HG03045 (cell line): Measurements from ENCODE around the gene CRYBG2.
"Not testable (repeated sequence)": the region's sequence is repeated elsewhere in the genome, so short reads cannot be mapped to it uniquely, and the experiment has no call there.

Experiments
- ATAC-seq: cut with Tn5 transposase; IDR thresholded peaks from one replicate; pipeline ENCODE4 v1.9.1; 2021; ENCODE audit warnings: mild to moderate bottlenecking, moderate library complexity; ENCODE audit not compliant: unreplicated experiment

Gene CRYBG2

DNA sequence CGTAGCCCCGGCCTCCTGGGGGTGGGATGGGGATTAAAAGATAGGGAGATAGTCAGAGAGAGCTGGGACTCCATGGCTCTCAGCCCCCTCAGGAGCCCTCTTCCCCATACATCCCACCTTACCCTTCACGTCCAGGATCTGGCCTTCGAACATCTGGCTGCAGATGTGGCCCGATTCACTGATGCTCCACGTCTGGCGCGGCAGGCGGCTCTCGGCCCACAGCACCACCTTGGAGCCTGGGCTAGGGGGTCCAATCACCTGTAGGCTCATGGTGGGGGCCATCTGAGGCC, 31.9 kb downstream of the CRYBG2 start:
- ATAC-seq = no peak

DNA sequence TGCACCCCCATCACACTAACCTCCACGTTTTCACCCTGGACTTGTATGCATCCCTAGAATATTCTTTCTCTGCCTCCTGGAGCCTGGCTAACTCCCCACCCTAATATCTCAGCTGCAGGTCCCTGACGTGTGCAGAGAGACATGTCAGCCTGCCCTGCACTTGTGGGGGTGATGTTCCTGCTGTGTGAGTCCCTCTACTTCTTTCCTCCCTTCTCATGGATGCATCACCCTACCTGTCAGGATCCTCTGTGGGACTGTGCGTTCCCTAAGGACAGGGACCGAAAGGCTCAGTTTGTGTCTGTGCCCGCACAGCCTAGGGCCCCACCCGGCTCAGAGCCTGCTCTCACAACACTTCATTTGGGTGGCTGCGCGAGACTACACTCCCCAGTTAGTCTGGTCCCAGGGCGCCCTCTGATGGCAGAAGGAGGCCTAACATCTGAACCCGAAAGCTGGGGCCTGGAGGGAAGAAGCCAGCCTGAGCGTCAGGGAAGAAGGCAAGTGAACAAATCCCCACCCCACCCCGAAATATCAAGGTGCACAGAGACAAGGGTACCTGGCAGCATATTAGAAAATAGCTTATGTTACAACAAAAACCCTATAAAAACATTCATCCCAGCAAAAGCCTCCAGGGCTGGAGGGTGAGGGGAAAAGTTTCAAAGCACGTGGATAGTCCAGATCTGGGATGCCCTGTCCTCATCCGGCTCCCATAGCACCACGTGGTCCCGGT, 32.5 kb downstream of the CRYBG2 start:
- peak; percentile 46 for ATAC-seq

DNA sequence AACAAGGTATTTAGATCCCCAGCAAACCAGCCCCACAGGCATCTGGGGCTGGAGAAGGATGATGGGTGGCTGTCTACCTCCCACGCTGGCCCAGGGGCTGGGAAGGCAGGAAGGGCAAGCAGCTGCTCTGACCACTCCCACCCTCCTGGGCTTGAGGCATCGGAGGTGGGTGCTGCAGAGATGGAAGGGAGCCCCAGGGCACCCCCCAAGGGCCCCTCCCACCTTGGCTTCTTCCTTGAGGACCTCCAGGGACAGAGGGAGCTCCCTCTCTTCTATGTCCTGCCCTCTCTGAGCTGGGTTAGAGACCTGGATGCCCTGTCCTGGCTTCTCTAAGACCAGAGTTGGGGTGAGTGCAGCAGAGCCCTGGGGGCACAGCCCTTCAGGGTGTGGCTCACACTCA, 33.0 kb downstream of the CRYBG2 start:
- no peak for ATAC-seq

DNA sequence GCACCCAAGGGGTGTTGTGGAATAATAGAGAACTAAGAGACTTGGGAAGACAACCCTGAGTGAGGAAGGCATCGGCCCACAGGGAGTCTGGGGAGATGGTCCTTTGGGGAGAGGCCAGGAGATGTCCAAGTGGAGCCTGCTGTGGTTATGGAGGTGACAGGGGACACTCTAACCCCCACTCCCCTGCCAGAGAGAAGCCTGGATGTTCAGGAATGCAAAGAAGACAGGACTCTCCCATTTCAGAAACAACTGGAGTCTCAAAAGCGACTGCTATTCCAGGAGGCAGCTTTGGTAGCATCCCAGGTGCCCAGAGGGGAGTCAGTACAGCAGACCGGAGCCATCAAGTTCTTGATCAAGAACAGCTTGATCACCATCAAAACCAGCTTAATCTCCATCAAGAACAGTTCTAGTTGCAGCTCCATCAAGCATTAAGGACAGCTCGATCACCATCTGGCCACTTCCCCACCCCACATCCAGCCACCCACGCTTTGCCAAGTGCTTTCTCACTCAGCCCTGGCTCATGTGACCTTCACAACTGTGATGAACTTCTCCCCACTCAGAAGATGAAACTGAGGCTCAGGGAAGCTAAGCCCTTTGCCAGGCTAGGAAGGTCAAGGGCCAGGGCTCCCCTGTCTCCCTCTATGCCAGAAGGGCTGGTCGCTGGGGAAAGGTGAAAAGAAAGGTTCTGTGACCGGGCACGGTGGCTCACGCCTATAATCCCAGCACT, 35.4 kb downstream of the CRYBG2 start:
- no peak for ATAC-seq

DNA sequence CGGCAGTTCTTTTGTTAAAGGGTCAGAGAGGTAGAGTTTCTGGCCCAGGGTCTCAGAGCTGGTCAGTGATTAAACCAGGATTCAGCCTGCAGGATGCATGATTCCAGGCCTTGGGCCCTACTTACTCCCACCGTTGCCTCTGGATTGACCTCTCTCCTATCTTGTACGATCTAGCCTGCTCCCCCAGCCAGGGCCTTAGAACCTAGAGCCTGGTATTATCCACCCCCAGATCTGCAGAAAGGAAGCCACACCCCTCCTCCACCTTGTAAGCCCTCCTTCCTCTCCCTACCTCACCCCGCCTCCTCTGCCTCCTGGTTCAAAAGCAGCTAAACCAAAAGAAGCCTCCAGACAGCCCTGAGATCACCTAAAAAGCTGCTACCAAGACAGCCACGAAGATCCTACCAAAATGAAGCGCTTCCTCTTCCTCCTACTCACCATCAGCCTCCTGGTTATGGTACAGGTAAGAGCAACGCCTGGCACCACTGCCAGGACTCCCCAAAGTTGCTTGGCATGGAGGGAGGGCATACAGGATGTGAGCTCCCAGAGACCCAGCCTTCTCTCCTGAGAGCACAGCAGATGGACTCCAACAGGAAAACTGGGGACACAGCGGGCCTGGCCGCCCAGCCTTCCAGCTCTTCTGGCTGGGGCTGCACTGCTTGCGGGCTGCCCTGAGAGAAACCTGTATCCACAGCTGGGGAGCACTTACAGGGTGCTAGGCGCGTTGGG, 36.2 kb downstream of the CRYBG2 start, which contains the start of gene CD52:
Gene CD52, plus strand, starts transcription at position 347 of the 726 bp plus-strand sequence. Its CDS starts 60 bp downstream, at position 407.
- peak; percentile 37 for ATAC-seq

DNA sequence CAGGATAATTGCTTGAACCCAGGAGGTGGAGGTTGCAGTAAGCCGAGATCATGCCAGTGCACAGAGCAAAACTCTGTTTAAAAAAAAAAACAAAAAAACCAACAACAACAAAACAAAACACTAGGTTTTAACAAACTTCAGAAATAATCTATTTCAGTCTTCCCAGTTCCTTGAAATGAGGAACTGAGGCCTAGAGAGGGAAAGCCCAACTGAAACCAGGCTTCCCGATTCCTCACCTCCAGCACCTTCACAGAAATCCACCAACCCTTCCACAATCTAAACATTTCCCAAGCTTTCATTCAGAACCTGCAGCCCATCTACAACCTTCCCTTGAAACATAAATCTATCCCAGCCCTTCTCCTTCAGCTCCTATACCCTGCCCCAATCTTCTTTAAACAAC, 36.8 kb downstream of the CRYBG2 start:
- ATAC-seq = no peak

DNA sequence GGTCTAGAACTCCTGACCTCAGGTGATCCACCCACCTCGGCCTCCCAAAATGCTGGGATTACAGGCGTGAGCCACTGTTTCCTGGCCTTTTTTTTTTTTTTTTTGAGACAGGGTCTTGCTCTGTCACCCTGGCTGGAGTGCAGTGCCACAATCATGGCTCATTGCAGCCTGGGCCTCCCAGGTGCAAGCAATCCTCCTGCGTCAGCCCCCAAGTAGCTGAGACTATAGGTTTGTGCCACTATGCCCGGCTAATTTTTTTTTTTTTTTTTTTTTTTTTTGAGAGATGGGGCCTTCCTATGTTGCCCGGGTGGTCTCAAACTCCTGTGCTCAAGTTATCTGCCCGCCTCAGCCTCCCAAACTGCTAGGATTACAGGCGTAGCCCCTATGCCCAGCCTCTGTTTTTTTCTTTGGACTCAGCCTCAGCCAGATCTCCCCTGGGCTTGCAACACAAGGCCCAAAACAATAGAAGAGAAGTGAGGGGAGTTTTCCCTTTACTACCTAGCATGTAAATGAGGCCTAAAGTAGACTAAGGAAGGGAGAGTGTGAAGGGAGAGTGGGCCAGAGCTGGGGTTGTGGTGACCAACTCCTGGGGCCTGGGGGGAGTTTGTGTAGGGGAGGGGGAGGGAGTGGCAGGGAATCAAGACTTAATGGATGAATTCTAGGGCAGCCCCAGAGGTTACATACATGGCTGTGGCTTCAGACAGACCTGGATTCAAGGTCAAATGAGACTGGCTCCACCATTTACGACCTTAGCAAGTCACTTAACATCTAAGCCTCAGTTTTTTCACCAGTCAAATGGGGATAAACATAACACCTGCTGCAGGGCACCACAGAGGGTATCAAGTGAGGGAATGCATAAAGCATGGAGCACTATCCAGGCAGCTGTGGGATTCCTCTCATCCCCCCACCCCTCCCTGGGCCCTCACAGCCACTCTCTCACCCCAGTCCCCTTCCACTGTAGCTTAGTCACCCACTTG, 37.8 kb downstream of the CRYBG2 start:
- no peak for ATAC-seq

DNA sequence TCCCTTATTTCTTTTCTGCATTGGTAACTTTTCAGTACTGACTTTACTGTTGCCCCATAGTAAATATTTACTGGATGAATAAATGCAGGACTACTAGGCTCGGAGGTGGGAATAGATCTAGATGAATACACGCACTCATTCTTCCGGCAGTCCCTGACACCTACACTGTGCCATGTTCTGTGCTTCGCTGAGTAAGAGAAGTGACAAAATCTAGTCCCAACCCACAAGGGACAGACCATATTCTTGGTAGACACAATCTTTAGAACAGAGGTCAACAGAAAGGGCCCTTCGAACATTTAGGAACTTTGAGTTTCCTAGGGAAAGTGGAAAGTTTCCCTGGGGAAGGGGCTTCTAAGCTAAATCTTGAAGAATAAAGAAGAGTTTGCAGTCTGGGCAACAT, 39.4 kb downstream of the CRYBG2 start:
- no peak for ATAC-seq

DNA sequence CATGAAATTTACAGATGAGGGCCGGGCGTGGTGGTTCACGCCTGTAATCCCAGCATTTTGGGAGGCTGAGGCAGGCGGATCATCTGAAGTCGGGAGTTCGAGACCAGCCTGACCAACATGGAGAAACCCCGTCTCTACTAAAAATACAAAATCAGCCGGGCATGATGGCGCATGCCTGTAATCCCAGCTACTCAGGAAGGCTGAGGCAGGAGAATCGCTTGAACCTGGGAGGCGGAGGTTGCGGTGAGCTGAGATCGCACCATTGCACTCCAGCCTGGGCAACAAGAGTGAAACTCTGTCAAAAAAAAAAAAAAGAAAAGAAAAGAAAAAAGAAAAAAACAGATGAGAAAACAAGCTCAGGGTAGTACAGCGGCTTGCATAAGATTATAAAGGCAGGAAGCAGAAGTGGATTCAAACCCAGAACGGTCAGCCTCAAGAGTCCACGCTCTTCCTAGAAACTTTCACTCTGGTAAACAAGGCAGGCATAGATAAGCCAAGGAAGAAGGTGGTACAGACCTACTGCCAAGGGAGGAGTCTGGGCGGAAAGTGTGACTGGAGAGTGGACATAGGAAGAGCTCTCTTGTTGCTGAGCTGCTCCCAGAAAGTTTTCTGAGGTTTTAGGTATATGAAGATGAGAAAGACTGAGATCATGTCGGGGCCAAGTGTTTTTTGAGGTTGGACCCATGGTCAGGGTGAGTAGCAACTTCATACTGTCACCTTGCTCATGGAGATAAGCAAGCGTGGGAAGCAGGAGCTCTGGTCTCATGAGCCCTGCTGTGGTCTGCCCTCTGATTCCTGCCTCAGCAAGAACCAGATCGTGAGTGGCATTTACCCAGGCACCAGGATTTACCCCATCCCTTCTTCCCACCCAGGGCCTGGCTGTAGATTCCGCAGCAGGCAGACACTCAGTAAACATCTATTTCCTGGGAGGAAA, 45.7 kb downstream of the CRYBG2 start:
- not testable (repeated sequence) for ATAC-seq

DNA sequence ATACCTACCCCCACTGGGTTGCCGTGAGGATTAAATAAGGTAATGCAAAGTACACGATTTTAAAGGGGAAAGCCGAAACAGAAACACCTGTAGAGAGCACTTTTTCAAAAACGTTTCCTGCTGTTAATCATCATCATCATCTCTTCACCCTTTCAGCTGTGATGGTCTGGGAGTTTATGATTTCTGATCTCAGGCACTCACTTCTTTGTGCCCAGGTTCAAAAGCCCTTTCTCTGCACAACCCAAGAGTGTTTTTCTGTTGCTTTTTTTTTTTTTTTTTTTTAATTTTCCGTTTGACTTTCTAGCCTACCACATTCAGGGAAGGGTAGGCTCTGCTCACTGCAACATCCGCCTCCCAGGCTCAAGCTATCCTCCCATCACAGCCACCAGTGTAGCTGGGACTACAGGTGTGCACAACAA, 46.6 kb downstream of the CRYBG2 start:
- no peak for ATAC-seq

DNA sequence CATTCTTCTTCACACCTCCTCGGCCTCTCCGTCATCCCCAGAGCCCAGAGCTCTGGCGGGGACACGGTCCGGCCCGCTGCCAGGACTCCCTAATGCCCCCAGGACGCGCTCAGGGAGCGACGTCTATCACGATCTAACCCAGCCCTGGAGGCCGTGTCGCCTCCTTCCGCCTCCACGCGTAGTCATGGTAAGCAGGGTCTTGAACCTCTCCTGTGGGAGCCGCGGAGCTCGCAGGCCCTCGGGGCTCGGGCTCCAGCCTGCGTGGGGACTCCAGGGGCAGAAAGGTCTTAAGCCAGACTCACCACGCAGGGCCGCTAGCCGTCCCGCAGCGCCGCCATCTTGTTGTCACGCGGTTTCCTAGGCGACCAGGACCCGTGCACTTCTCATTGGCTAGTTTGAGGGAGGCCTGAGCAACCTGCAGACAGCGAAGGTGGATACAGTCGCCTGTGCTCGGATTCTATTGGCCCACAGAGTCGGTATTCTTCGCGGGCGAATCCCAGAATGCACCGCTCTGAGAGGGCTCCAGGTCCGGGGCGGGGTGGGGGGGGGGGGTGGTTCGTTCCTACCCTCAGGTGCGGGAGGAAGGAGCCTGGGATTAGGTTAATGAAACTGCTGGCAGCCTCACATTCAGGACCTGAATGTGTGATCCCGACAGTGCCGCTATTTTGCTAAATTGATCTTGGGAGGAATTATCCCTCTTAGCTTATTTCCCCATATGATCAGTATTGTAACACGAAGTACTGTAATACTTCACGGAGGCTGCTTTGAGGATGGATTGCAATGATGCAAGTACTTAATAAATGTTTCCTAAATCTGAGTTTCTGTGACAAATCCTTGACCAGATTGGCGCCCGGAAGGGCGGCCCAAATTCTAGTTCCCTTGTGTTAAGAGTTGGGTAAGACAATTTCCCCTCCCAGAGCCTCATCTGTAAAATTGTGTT, 47.4 kb downstream of the CRYBG2 start, which contains the start of gene UBXN11:
Gene UBXN11, minus strand, starts transcription at position 347 of the 940 bp plus-strand sequence. CDS start 3,753 bp downstream, outside the sequence.
- ATAC-seq = peak; percentile 97

DNA sequence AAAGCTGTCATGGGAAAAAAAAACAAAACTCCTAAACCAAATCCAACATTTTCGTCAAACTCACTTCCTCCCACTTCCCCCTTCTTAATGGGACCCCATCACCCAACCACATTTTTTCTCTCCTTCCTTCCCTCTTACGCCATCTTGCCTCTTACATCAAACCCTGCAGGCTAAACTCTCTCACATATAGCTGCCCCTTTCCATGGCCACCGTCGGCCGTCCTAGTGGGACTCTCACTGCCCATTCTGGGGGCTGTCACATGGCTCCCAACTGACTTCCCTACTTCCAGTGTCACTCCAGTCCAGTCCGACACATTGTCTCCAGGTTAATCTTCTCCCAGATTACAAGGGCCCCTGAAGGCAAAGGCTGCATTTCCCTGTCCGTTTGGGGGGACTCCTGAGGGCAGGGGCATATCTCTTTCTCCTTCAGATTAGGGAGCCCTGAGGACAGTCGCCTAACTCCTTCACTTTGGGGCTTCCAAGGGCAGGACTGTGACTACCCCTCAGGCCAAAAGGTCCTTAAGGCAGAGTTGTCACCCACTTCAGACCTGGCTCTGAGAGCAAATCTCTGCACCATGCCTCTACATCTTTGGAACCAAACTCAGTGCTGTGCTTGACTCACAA, 48.2 kb downstream of the CRYBG2 start:
- no peak for ATAC-seq

DNA sequence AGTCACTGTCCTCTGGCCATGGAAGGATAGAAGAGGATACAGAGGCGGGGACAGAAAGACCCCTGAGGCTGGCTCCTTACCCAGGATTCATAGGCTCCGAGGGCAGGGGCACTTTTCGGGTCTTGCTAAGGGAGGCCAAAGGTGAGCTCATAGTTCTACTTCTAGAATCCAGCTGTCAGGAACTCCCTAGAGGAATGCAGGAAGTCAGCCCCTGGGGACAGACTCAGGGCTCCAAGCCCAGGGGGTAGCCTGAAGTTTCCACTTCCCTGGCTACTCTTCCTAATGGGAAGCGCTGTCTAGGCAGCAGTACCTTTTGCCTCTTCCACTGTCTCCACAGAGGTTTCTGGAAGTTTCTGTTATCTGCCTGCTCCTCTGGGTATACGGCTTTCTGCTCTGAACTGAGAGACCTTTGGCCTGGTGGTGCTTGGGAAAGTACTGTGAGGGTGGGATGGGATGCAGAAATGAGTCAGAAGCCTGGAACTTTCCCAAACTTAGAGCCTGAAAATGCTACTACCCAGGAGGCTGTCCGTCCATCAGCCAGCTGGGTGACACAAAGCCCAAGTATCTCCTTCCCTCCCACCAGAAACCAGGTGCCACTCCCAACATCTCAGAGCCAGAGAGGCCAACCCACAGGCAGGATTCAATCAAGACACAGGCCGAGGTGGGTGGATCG, 51.1 kb downstream of the CRYBG2 start:
- ATAC-seq = no peak

DNA sequence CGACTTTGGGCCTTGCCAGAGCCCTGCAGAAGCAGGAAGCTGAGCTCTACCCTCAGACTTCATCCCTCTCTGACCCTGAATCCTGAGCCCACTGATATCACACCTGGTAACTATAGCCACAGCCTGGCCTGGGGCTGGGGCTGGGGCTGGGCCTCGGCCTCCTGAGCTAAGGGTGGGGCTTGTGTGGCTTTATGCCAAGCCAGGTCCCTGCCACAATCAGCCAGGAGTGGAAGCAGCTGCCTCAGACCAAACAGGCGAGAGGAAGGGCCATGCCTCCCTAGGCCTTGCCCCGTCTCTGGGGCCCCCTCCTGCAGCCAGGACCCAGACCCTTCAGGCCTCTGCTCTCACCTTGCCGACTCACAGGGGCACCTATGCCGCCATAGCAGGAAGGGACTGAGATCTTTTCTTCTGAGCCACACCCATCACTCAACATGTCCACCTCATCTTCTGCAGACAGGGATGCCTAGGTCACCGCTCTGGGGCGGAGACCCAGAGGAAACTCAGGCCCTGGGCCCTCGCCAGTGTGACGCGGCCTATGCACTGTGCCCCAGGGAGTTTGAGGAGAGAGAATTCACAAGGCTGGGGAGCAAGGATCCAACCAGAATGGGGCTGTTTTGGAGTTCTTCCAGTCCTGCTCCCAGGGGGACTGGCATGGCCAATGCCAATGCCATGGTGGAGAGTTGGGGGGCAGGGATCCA, 53.2 kb downstream of the CRYBG2 start:
- ATAC-seq = no peak

DNA sequence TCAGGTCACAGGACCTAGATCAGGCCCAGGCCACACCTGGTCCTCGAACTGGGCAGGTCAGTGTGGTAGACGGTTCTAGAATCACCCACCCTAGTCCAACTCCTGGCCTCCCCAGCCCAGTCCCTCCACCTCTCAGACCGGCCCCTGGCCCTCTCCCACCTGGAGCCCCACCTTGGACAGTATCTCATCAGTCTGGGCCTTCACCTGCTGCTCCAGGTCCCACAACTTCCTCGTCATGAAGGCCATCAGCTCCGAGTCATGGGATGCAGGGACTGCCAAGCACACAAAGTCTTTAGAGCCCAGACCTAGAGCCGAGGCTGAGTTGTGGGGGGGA, 56.2 kb downstream of the CRYBG2 start:
- no peak for ATAC-seq

DNA sequence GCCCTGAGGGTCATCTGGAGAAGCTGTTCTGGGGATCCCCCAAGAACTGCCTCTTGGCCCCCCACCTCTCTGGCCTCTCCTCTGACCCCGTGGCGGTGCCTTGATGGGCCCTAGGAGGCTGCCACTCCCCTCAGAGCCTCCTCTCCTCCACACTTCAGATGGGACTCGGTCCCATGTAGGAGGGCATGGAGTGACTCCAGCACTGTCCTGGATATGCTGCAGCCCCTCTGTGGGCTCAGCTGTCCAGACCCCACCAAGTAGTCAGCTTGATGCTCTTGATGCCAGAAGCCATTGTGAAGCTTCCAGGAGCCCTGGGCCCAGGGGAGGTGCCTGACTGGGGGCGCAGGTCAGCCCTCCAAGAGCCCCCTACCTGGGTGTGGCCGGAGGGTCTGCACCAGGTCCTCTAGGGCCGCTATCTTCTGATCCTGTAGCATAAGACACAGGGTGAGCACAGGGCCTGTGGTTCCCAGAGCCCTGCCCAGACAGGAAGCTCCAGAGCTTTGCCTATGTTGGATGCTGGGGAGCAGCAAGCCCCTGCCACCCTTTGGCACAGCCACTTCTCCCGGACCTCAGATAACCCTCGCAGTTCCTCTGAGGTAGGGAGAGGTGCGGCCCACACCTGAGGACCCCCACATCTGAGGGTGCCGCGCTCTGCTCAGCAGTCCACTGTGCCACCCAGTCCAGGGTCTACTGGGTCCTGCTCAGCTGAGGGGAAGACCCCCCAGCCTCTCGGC, 56.7 kb downstream of the CRYBG2 start:
- no peak for ATAC-seq
